Activated T-helper 9 cell treated with anti-CD3 and anti-CD28 coated beads, Interleukin-2, amount 50 U/mL, for 16 hours (primary cell): Measurements from ENCODE around the gene MPP3.

Source experiments
- DNase-seq: peaks from one replicate; pipeline ENCODE4 v3.0.0-alpha.2; 2020; ENCODE audit warnings: low read depth

MPP3 gene

GRCh38 chr17:43772877-43773648 lies 59.9 kb downstream of the MPP3 start:
- no peak for DNase-seq

- no peak for DNase-seq
Observed at GRCh38 chr17:43771463-43771862, 61.5 kb downstream of the MPP3 start.

- DNase-seq = no peak
Observed at GRCh38 chr17:43770957-43771356, 62.0 kb downstream of the MPP3 start.

- DNase-seq = no peak
Observed at GRCh38 chr17:43769859-43770258, 63.1 kb downstream of the MPP3 start.

- DNase-seq = no peak
Observed at GRCh38 chr17:43769426-43769825, 63.5 kb downstream of the MPP3 start.

- no peak for DNase-seq
Observed at GRCh38 chr17:43768943-43769342, 64.0 kb downstream of the MPP3 start.

- DNase-seq = no peak
Observed at GRCh38 chr17:43768382-43768781, 64.6 kb downstream of the MPP3 start.

GRCh38 chr17:43767713-43768059 lies 65.3 kb downstream of the MPP3 start:
- DNase-seq = no peak

- DNase-seq = no peak
Observed at GRCh38 chr17:43767053-43767712, 65.8 kb downstream of the MPP3 start.

GRCh38 chr17:43766413-43767052 lies 66.4 kb downstream of the MPP3 start:
- DNase-seq = peak; percentile 26

GRCh38 chr17:43760254-43760852 lies 72.6 kb downstream of the MPP3 start:
- peak; percentile 78 for DNase-seq

- no peak for DNase-seq
Observed at GRCh38 chr17:43759836-43760235, 73.1 kb downstream of the MPP3 start.

- DNase-seq = no peak
Observed at GRCh38 chr17:43758497-43759174, 74.3 kb downstream of the MPP3 start, which contains the start of gene SOST. TSS of gene SOST (minus strand) at chr17:43758791. CDS start at chr17:43758741, 50 bp downstream.

- DNase-seq = no peak
Observed at GRCh38 chr17:43758086-43758485, 74.9 kb downstream of the MPP3 start.

- DNase-seq = no peak
Observed at GRCh38 chr17:43757171-43757660, 75.7 kb downstream of the MPP3 start.

GRCh38 chr17:43756201-43756600 lies 76.7 kb downstream of the MPP3 start:
- DNase-seq = no peak

GRCh38 chr17:43755389-43755875 lies 77.5 kb downstream of the MPP3 start:
- DNase-seq = no peak

- no peak for DNase-seq
Observed at GRCh38 chr17:43754947-43755346, 78.0 kb downstream of the MPP3 start.

- no peak for DNase-seq
Observed at GRCh38 chr17:43753493-43754129, 79.3 kb downstream of the MPP3 start.
